GM15510 (cell line): ENCODE results near the gene CTIF.

Source experiments
- POLR2A ChIP-seq: IDR thresholded peaks from 3 replicates; pipeline ENCODE4 v1.6.1; 2011; ENCODE audit warnings: borderline replicate concordance; ENCODE audit not compliant: insufficient read length; ENCODE audit errors: extremely low read depth

Gene CTIF

DNA sequence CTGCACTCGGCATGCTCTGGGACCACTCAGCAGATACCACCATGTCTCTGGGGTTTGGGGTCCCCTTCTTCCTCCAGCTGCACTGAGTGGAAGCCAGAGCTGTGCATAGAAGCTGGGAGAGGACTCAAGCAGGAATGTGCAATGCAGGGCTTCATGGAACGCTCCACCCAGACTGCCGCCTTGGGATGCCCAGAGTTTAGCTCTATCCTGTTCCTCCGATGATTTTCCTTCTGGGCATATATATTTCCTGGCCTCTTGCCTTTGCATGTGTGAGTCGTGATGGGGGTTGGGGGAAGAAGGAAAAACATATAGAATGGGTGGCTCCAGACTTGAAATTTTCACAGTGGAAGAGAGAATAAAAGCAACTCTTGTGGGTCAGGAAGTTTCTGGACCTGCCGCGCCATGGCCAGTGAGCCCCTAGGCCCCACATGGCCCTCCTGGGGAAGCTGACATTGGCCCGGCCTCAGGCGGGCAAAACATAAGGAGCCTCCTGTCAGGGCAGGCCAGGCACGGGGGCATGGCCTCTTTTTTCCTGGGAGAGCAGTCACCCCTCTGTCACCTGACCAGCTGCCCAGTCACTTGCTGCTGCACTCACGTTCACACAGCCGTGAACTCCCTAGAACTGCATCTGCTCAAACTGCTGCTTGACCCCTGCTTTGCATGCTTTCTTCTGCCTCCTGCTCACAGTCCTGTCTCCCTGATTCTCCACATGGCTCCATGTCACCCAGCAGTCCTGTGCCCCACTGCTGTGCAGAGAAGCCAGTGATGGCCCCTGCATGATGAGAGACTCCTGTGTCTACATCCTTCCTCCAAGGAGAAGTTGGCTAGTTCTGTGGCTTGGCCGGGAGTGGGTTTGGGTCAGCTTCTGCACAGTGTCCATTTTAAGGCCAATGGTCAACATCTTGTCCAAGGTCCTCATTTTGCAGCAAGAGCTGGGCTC is 197.8 kb downstream of the CTIF start:
- TF ChIP-seq POLR2A: no peak

- TF ChIP-seq POLR2A: no peak
These were observed 200.6 kb downstream of the CTIF start for GRCh38 chr18:48739266-48740067.

GRCh38 chr18:48740068-48740440 is 201.2 kb downstream of the CTIF start:
- no peak for TF ChIP-seq POLR2A

- TF ChIP-seq POLR2A: no peak
These were observed 202.1 kb downstream of the CTIF start for GRCh38 chr18:48740851-48741485.

- no peak for TF ChIP-seq POLR2A
These were observed 203.0 kb downstream of the CTIF start for GRCh38 chr18:48741866-48742265.

GRCh38 chr18:48742304-48742703 is 203.5 kb downstream of the CTIF start:
- no peak for TF ChIP-seq POLR2A

GRCh38 chr18:48742706-48743475 is 204.1 kb downstream of the CTIF start:
- no peak for TF ChIP-seq POLR2A

GRCh38 chr18:48743886-48744285 is 205.1 kb downstream of the CTIF start:
- TF ChIP-seq POLR2A: no peak

GRCh38 chr18:48745293-48745692 is 206.5 kb downstream of the CTIF start:
- no peak for TF ChIP-seq POLR2A

DNA sequence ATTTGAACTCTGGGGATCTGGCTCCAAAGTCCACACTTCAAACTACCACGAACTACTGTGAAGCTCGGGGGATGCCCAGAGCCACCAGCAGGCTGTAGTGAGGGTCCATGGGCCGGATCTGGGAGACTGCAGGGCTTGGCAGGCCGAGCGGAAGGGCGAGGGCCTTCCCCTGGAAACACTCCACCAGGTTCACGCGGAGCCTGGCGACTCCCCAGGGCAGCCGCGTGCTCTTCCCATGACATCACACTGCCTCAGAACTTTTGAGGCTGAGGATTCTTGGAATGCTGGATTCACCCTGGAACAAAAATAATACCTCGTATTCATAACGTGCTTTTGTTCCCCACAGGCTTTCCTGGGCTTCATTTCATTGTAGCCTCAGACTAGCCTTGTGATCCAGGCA is 210.9 kb downstream of the CTIF start:
- no peak for TF ChIP-seq POLR2A

GRCh38 chr18:48750485-48751175 is 211.8 kb downstream of the CTIF start:
- TF ChIP-seq POLR2A: no peak

DNA sequence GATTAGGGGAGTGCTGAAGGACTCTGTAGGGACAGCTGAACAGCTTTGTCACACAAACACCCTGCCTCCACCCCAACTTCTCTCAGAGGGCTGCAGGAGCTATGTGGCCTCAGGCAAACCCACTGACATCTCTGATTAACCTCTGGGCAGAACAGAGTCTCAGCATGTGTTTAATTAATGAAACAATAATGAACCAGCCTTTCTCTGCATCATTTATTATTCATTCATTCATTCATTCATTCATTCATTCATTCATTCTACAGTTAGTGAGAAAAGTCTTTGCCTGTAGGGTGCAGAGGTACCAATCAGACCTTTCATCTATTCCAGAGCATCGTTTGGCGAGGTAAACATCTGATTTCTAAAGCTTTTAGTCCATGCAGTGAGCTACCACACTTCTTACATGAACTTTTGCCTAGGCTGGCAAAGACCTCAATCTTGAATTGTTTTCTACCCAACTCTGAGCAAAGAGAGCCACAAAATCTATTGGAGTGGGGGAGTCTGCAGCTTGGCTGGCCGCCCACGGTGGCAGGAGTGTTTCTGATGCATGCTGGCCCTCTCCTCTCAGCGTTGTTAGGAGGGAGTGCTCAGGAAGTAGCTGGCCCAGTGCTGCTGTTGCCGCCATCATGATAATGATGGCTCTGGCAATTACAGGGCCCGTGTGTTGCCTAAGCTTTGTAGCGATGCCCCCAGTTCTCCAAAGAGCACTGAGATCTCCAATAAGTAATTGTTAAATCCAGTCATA is 213.1 kb downstream of the CTIF start:
- TF ChIP-seq POLR2A: no peak

GRCh38 chr18:48752478-48752877 is 213.6 kb downstream of the CTIF start:
- no peak for TF ChIP-seq POLR2A

- no peak for TF ChIP-seq POLR2A
These were observed 214.1 kb downstream of the CTIF start for GRCh38 chr18:48752928-48753327.

- TF ChIP-seq POLR2A: no peak
These were observed 214.9 kb downstream of the CTIF start for GRCh38 chr18:48753691-48754090.
